ENCODE measurements around the gene RSF1. TPM values are rescaled to one million over a fixed set of nuclear protein-coding genes. Genes with fewer than 3 reads are reported as not detected.

The RSF1 gene
- total and polyA plus RNA-seq, 2 donors (not counting 1 experiment from before 2014, with no cell fraction given) = 4.8 to 104 TPM

DNA sequence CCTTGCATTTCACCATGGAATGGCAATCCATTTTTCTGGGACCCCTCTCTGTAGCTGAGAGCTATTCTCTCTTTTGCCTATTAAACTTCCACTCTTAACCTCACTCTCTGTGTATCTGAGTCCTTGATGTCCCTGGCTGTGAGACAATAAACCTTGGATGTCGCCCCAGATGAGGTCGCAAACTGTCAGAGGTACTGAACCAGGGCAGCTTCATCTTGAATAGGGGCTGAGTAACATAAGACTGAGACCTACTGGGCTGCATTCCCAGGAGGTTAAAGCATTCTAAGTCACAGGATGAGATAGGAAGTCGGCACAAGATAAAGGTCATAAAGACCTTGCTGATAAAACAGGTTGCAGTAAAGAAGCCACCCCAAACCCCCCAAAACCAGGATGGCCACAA lies 68.0 kb downstream of the RSF1 start:
- POLR2A ChIA-PET = no interaction called here
- Histone ChIP-seq H3K4me1 (ENCODE audit: control insufficient read depth in 2 of 2, insufficient read depth in 2 of 2, low read length in 2 of 2) (no peaks in the 10 kb centered on the region), H3K27me3 (replicated peaks in 1 of 4; ENCODE audit: control extremely low read depth in 1 of 4, control insufficient read depth in 3 of 4, insufficient read depth in 4 of 4, low read length in 3 of 4) (no peaks in the 10 kb centered on the region), H4K20me1 (ENCODE audit: control insufficient read depth, insufficient read depth, low read length, poor library complexity, severe bottlenecking) (peaks cover 89% of the 10 kb centered on the region), H3K9me3 (ENCODE audit: control extremely low read depth in 1 of 3, control insufficient read depth in 2 of 3, insufficient read depth in 1 of 3, low read length in 2 of 3) (no peaks in the 10 kb centered on the region), H3K4me3 (ENCODE audit: control extremely low read depth in 1 of 5, extremely low read depth in 1 of 5, insufficient read depth in 1 of 5, low read depth in 2 of 5, low read length in 4 of 5) (no peak overlapping the region), H3K27ac (ENCODE audit: low read length in 2 of 2) (no peak overlapping the region), H3K4me2 (replicated peaks; ENCODE audit: low read depth, low read length, poor library complexity, severe bottlenecking) (no peak overlapping the region), H3K79me2 (ENCODE audit: control insufficient read depth, insufficient read depth, low read length) (peaks cover 87% of the 10 kb centered on the region), H2AFZ (ENCODE audit: insufficient read depth, low read depth, low read length, poor library complexity, severe bottlenecking) (no peak overlapping the region), H3K36me3 (replicated peaks in 1 of 2; ENCODE audit: control extremely low read depth in 1 of 2, control insufficient read depth in 1 of 2, extremely low read depth in 1 of 2, insufficient read depth in 2 of 2, low read length in 1 of 2) (peaks cover 7 to 37% of the 10 kb centered on the region in 2 experiments), H3K9ac (ENCODE audit: low read length) (no peak overlapping the region)
- H3K27me3 Mint-ChIP-seq = no peaks in the 10 kb centered on the region
- CTCF ChIA-PET = no interaction called here
- peaks cover 7% of the 10 kb centered on the region for H3K4me1 Mint-ChIP-seq
- H3K4me3 Mint-ChIP-seq = no peak overlapping the region
- H3K9me3 Mint-ChIP-seq (ENCODE audit: insufficient read depth) = no peaks in the 10 kb centered on the region
- ATAC-seq (ENCODE audit: low read depth) = no peak
- intact Hi-C loops (cut with micrococcal nuclease) = no loop called here
- 92% methylated on average over 2 of the region's 3 CpGs for WGBS (ENCODE audit: insufficient coverage)
- no peak for DNase-seq
- TF ChIP-seq, protein P1, sequence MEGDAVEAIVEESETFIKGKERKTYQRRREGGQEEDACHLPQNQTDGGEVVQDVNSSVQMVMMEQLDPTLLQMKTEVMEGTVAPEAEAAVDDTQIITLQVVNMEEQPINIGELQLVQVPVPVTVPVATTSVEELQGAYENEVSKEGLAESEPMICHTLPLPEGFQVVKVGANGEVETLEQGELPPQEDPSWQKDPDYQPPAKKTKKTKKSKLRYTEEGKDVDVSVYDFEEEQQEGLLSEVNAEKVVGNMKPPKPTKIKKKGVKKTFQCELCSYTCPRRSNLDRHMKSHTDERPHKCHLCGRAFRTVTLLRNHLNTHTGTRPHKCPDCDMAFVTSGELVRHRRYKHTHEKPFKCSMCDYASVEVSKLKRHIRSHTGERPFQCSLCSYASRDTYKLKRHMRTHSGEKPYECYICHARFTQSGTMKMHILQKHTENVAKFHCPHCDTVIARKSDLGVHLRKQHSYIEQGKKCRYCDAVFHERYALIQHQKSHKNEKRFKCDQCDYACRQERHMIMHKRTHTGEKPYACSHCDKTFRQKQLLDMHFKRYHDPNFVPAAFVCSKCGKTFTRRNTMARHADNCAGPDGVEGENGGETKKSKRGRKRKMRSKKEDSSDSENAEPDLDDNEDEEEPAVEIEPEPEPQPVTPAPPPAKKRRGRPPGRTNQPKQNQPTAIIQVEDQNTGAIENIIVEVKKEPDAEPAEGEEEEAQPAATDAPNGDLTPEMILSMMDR (IDR thresholded peaks at IDR 0.05) = no peak
- TF ChIP-seq EZH2 (IDR thresholded peaks at IDR 0.05; ENCODE audit: borderline replicate concordance, insufficient read depth, low read depth, low read length, poor library complexity, severe bottlenecking) = no peak
- H3K27ac Mint-ChIP-seq = no peak overlapping the region

DNA sequence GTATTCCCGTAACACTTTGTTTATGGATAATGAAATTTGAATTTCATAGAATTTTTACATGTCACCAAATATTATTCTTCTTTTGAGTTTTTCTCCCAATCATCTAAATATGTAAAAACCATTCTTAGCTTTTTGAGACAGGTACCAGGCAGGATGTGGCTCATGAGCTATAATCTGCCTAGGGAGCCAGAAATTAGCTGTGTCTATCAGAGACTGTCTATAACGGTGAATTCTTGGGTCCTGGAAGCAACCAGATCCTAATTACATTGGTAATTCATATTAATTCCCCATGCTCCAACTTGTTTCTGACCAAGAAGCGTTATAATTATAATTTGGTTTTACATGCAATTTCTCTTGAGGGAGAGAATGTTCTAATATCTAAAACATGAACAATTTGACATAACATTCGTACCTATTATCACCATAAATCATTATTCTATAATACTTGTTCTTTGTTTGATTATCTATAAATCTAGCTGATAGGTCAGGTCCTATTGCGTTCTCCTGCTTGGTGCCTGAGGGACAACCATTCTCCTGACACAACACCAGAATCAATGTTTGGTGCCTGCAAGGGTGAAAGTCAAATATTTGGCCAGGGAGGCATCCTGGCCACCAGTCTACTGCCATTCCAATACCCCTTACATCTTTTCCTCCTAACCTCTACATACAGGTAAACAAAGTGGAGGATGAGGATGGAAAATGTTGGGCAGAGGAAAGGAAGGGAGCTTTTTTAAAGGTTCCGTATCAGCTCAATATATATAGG lies 69.9 kb downstream of the RSF1 start:
- peaks cover 3% of the 10 kb centered on the region for H3K4me1 Mint-ChIP-seq
- Histone ChIP-seq H3K27me3 (replicated peaks in 1 of 4; ENCODE audit: control extremely low read depth in 1 of 4, control insufficient read depth in 3 of 4, insufficient read depth in 4 of 4, low read length in 3 of 4) (no peaks in the 10 kb centered on the region), H3K4me3 (ENCODE audit: control extremely low read depth in 1 of 5, extremely low read depth in 1 of 5, insufficient read depth in 1 of 5, low read depth in 2 of 5, low read length in 4 of 5) (no peak overlapping the region), H3K4me2 (replicated peaks; ENCODE audit: low read depth, low read length, poor library complexity, severe bottlenecking) (no peak overlapping the region), H3K36me3 (replicated peaks in 1 of 2; ENCODE audit: control extremely low read depth in 1 of 2, control insufficient read depth in 1 of 2, extremely low read depth in 1 of 2, insufficient read depth in 2 of 2, low read length in 1 of 2) (peaks cover 7 to 38% of the 10 kb centered on the region in 2 experiments), H3K9me3 (ENCODE audit: control extremely low read depth in 1 of 3, control insufficient read depth in 2 of 3, insufficient read depth in 1 of 3, low read length in 2 of 3) (no peaks in the 10 kb centered on the region), H3K4me1 (ENCODE audit: control insufficient read depth in 2 of 2, insufficient read depth in 2 of 2, low read length in 2 of 2) (no peaks in the 10 kb centered on the region), H3K27ac (ENCODE audit: low read length in 2 of 2) (no peak overlapping the region), H3K9ac (ENCODE audit: low read length) (no peak overlapping the region), H4K20me1 (ENCODE audit: control insufficient read depth, insufficient read depth, low read length, poor library complexity, severe bottlenecking) (peaks cover 77% of the 10 kb centered on the region), H3K79me2 (ENCODE audit: control insufficient read depth, insufficient read depth, low read length) (peaks cover 74% of the 10 kb centered on the region), H2AFZ (ENCODE audit: insufficient read depth, low read depth, low read length, poor library complexity, severe bottlenecking) (no peak overlapping the region)
- DNase-seq (no peak), ATAC-seq (ENCODE audit: low read depth) (no peak)
- no peak for TF ChIP-seq EZH2 (IDR thresholded peaks at IDR 0.05; ENCODE audit: borderline replicate concordance, insufficient read depth, low read depth, low read length, poor library complexity, severe bottlenecking)
- TF ChIP-seq, protein P1 (IDR thresholded peaks at IDR 0.05) = no peak
- ChIA-PET POLR2A (no interaction called here), CTCF (no interaction called here)
- intact Hi-C loops (cut with micrococcal nuclease) = no loop called here
- H3K27me3 Mint-ChIP-seq = no peaks in the 10 kb centered on the region
- H3K27ac Mint-ChIP-seq = no peak overlapping the region
- no peaks in the 10 kb centered on the region for H3K9me3 Mint-ChIP-seq (ENCODE audit: insufficient read depth)
- WGBS (ENCODE audit: insufficient coverage) = no CpG with 5 or more reads among the region's 6 CpGs
- no peak overlapping the region for H3K4me3 Mint-ChIP-seq

Measured in B cell (primary cell).